DOHH2 (cell line): ENCODE data around the gene MTURN.

ENCODE experiments used
- H3F3A ChIP-seq: fragments of 200-600 bp; sonication (generic), shearing (Covaris generic); 2 replicates; pipeline ENCODE4 v1.6.0; 2016; ENCODE audit warnings: antibody characterized with exemption, mild to moderate bottlenecking; ENCODE audit not compliant: control insufficient read depth, insufficient read depth
- H3K27ac ChIP-seq: fragments of 200-600 bp; sonication (generic); 2 replicates; pipeline ENCODE4 v1.5.1; 2014; ENCODE audit warnings: low read depth, mild to moderate bottlenecking, low read length, moderate library complexity
- H3K27me3 ChIP-seq: fragments of 200-600 bp; sonication (generic); 2 replicates; pipeline ENCODE4 v1.6.1; 2014; ENCODE audit warnings: mild to moderate bottlenecking, low read length, mixed read lengths; ENCODE audit not compliant: control insufficient read depth
- H3K36me3 ChIP-seq: fragments of 200-600 bp; sonication (generic); 2 replicates; pipeline ENCODE4 v1.6.1; 2014; ENCODE audit warnings: mild to moderate bottlenecking, low read length, moderate library complexity, mixed read lengths; ENCODE audit not compliant: control insufficient read depth
- H3K4me1 ChIP-seq: fragments of 200-600 bp; sonication (generic); 2 replicates; pipeline ENCODE4 v1.6.1; 2014; ENCODE audit warnings: mild to moderate bottlenecking, low read length, mixed read lengths; ENCODE audit not compliant: control insufficient read depth
- H3K4me2 ChIP-seq: fragments of 200-600 bp; sonication (generic); 2 replicates; pipeline ENCODE4 v1.6.0; 2014; ENCODE audit warnings: mild to moderate bottlenecking, low read length, moderate library complexity
- H3K4me3 ChIP-seq: fragments of 200-600 bp; sonication (generic); 2 replicates; pipeline ENCODE4 v1.5.1; 2014; ENCODE audit warnings: mild to moderate bottlenecking, low read length, mixed read lengths
- H3K79me2 ChIP-seq: fragments of 200-600 bp; sonication (generic); 2 replicates; pipeline ENCODE4 v1.6.1; 2014; ENCODE audit warnings: mild to moderate bottlenecking, low read length, mixed read lengths; ENCODE audit not compliant: control insufficient read depth
- H3K9me2 ChIP-seq: fragments of 200-600 bp; sonication (generic); replicated peaks from 2 replicates; pipeline ENCODE4 v1.6.1; 2014; ENCODE audit warnings: mild to moderate bottlenecking, low read length, mixed read lengths; ENCODE audit not compliant: control insufficient read depth
- H3K9me3 ChIP-seq: fragments of 200-600 bp; sonication (generic); 2 replicates; pipeline ENCODE4 v1.6.1; 2014; ENCODE audit warnings: antibody characterized with exemption, low read length, mixed read lengths; ENCODE audit not compliant: control insufficient read depth, insufficient read depth
- H4K20me1 ChIP-seq: fragments of 200-600 bp; sonication (generic); 2 replicates; pipeline ENCODE4 v1.6.0; 2014; ENCODE audit warnings: low read depth, mild to moderate bottlenecking, antibody characterized with exemption, low read length, moderate library complexity; ENCODE audit not compliant: control insufficient read depth, insufficient read depth
- EZH2phosphoT487 ChIP-seq: fragments of 200-600 bp; sonication (generic); IDR thresholded peaks from 2 replicates; pipeline ENCODE4 v1.6.1; 2017; ENCODE audit warnings: borderline replicate concordance, mild to moderate bottlenecking, antibody characterized with exemption, low read length, moderate library complexity, mixed read lengths
- TF ChIP-seq, protein P1 (sequence below): fragments of 200-600 bp; sonication (generic); IDR thresholded peaks from one replicate; pipeline ENCODE4 v1.5.1; 2014; ENCODE audit warnings: antibody characterized with exemption, mild to moderate bottlenecking, low read depth, low read length; ENCODE audit not compliant: poor library complexity, severe bottlenecking

Gene MTURN

DNA sequence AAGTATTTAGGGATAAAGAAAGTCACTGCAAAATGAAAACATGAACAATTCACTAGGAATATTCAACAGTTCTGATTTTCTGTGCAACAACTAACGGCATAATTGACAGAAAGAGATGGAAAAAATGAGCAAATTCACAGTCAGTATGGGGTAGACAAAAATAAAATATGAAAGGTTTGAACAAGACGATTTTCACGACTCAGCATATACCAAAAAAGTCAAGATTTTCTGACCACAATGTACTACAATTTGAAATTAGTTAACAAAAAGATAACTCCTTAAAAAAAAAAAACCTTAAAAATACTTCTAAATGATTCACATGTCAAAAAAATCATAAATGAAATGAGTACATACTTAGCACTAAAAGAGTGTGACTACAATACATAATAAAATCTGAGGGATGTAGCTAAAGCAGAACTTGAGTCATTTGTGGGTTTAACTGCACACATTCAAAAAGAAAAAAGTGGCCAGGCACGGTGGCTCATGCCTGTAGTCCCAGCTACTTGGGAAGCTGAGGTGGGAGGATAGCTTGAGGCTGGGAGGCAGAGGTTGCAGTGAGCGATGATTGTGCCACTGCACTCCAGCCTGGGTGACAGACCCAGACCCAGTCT is 22.6 kb upstream of the MTURN start:
- Histone ChIP-seq H3K4me2 (no peak overlapping the region), H3K36me3 (no peaks in the 10 kb centered on the region), H3K79me2 (no peaks in the 10 kb centered on the region), H3F3A (peaks cover 24% of the 10 kb centered on the region), H3K4me1 (peaks cover 16% of the 10 kb centered on the region), H3K27ac (no peak overlapping the region), H3K9me3 (peaks cover 22% of the 10 kb centered on the region), H3K27me3 (no peaks in the 10 kb centered on the region), H3K4me3 (no peak overlapping the region), H4K20me1 (no peaks in the 10 kb centered on the region), H3K9me2 (no peaks in the 10 kb centered on the region)
- no peak for TF ChIP-seq EZH2phosphoT487
- TF ChIP-seq, protein P1, sequence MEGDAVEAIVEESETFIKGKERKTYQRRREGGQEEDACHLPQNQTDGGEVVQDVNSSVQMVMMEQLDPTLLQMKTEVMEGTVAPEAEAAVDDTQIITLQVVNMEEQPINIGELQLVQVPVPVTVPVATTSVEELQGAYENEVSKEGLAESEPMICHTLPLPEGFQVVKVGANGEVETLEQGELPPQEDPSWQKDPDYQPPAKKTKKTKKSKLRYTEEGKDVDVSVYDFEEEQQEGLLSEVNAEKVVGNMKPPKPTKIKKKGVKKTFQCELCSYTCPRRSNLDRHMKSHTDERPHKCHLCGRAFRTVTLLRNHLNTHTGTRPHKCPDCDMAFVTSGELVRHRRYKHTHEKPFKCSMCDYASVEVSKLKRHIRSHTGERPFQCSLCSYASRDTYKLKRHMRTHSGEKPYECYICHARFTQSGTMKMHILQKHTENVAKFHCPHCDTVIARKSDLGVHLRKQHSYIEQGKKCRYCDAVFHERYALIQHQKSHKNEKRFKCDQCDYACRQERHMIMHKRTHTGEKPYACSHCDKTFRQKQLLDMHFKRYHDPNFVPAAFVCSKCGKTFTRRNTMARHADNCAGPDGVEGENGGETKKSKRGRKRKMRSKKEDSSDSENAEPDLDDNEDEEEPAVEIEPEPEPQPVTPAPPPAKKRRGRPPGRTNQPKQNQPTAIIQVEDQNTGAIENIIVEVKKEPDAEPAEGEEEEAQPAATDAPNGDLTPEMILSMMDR = no peak

DNA sequence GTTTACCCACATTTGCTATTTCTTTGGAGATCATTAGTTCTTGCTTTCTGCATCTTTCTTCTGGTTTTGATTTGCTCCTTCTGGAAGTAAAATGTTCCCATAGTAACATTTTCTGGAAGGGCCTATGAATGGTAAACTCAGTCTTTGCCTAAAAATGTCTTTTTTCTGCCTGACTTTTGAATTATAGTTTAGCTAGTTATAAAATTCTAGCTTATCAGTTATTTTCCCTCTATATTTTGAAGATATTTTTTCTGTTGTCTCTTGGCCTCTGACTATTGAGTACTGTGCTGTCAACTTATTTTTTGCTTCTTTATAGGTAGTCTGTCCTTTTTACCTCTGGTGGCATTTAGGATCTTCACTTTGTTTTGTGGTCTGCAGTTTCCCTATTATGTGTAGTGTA is 21.6 kb upstream of the MTURN start:
- H3K4me2 ChIP-seq = no peak overlapping the region
- H3K4me1 ChIP-seq = peaks cover 16% of the 10 kb centered on the region
- H3K9me2 ChIP-seq = no peaks in the 10 kb centered on the region
- TF ChIP-seq, protein P1 = no peak
- TF ChIP-seq EZH2phosphoT487 = no peak
- H3K27me3 ChIP-seq = no peaks in the 10 kb centered on the region
- H3K4me3 ChIP-seq = no peak overlapping the region
- H3K27ac ChIP-seq = no peak overlapping the region
- no peaks in the 10 kb centered on the region for H3K36me3 ChIP-seq
- no peaks in the 10 kb centered on the region for H4K20me1 ChIP-seq
- peaks cover 24% of the 10 kb centered on the region for H3F3A ChIP-seq
- peaks cover 22% of the 10 kb centered on the region for H3K9me3 ChIP-seq
- H3K79me2 ChIP-seq = no peaks in the 10 kb centered on the region

DNA sequence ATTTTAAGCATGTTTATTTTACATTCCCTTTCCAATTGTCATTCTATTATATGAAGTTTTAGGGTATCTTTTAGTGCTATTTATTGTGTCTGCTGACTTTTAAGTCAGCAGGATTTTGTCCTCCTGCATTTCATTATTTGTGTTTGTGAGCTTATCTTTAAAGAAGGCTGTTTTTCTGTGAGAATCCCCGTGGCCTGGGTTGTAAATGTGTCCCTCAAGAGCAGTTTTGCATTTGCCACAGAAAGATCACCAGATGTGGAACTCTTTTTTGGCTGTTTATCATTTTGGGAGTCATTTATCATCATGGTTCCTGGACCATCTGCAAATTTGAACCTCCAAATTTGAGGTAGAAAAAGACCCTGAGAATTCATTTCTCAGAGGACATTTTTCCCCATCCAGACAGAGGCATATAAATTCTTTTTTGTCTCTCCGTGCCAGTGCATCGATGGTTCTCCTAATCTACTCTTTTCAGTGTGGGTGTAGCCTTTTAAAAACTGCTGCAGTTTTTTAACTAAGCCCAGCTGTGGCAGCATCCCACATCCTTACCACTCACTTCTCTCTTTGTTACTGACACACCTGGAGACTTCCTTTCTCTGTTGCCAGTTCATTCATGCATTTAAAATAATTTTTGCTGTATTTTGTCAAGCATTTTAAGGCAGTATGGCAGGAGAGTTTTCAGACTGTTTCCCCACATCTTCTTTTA is 20.1 kb upstream of the MTURN start:
- no peaks in the 10 kb centered on the region for H3K79me2 ChIP-seq
- no peak for TF ChIP-seq EZH2phosphoT487
- TF ChIP-seq, protein P1 = no peak
- H3F3A ChIP-seq = peaks cover 24% of the 10 kb centered on the region
- H3K9me2 ChIP-seq = no peaks in the 10 kb centered on the region
- peaks cover 22% of the 10 kb centered on the region for H3K9me3 ChIP-seq
- peak overlapping the region; percentile 51 for H3K4me2 ChIP-seq
- H3K27ac ChIP-seq = peak overlapping the region; percentile 51
- no peaks in the 10 kb centered on the region for H3K36me3 ChIP-seq
- H4K20me1 ChIP-seq = no peaks in the 10 kb centered on the region
- H3K4me1 ChIP-seq = peaks cover 18% of the 10 kb centered on the region
- H3K4me3 ChIP-seq = peak overlapping the region; percentile 4
- no peaks in the 10 kb centered on the region for H3K27me3 ChIP-seq
